ENCODE measurements around the gene EML4.

Gene EML4

DNA sequence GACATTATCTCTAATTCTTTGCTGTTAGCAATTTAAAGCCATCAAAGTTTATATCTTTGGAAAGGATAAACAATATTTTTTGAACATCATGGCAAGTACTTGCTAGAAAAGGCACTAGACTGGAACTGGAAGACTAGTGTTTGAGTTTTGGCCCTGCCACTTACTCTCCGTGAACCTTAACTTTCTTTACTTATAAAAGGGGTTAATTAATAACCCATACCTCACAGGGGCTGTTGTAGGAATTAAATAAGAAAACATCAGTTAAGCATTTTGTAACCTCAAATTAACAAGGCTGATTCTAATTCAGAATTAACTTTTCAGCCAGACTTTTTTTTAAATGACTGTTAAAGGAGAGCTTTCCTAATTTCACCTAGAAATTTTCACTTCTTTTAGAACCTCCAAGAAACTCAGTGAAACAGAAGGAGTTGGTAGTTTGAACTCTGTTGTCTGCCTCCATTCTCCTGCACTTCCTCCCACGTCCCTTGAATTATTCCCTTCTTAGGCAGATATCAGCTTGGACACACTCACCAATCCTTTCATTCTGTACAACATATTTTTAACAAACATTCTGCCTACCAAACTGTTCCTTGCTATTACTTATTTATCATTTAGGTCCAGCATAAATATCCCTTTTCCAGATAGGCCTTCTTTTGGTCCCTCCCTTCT, 112.4 kb downstream of the EML4 start:
- no peak overlapping the region for H3K4me3 ChIP-seq (replicated peaks in 1 of 2; ENCODE audit: low read depth in 2 of 2, low read length in 2 of 2)
- DNase-seq (ENCODE audit: low read depth in 2 of 2): no peak
- TF ChIP-seq, protein P1, sequence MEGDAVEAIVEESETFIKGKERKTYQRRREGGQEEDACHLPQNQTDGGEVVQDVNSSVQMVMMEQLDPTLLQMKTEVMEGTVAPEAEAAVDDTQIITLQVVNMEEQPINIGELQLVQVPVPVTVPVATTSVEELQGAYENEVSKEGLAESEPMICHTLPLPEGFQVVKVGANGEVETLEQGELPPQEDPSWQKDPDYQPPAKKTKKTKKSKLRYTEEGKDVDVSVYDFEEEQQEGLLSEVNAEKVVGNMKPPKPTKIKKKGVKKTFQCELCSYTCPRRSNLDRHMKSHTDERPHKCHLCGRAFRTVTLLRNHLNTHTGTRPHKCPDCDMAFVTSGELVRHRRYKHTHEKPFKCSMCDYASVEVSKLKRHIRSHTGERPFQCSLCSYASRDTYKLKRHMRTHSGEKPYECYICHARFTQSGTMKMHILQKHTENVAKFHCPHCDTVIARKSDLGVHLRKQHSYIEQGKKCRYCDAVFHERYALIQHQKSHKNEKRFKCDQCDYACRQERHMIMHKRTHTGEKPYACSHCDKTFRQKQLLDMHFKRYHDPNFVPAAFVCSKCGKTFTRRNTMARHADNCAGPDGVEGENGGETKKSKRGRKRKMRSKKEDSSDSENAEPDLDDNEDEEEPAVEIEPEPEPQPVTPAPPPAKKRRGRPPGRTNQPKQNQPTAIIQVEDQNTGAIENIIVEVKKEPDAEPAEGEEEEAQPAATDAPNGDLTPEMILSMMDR (IDR thresholded peaks at IDR 0.05; ENCODE audit: low read depth, low read length): no peak

DNA sequence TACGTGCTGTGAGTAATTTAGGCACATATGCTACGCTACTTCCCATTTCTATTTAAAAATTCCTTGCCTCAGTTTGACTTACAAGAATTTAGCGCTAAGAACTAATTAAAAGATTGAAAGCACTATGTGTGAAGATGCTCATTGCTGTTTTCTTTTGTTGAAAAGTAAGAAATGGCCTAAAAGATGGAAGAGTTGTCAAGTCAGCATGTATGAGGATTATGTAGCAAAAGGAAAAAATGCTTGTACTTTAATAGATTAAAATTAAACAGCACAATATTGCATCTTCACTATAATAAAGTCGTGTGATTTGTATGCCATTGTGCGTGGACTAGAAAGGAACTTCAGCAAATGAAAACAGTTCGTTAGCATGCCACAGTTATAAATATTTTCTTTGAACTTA, 114.9 kb downstream of the EML4 start:
- TF ChIP-seq, protein P1 (IDR thresholded peaks at IDR 0.05; ENCODE audit: low read depth, low read length): no peak
- H3K4me3 ChIP-seq (replicated peaks in 1 of 2; ENCODE audit: low read depth in 2 of 2, low read length in 2 of 2): no peak overlapping the region
- no peak for DNase-seq (ENCODE audit: low read depth in 2 of 2)

GRCh38 chr2:42286268-42286946, 117.3 kb downstream of the EML4 start:
- TF ChIP-seq, protein P1 (IDR thresholded peaks at IDR 0.05; ENCODE audit: low read depth, low read length): no peak
- DNase-seq (ENCODE audit: low read depth in 2 of 2): peak in 1 of 2 donors; percentile 37

GRCh38 chr2:42288811-42289210, 119.7 kb downstream of the EML4 start:
- H3K4me3 ChIP-seq (replicated peaks in 1 of 2; ENCODE audit: low read depth in 2 of 2, low read length in 2 of 2): no peak overlapping the region
- TF ChIP-seq, protein P1 (IDR thresholded peaks at IDR 0.05; ENCODE audit: low read depth, low read length): no peak
- no peak for DNase-seq (ENCODE audit: low read depth in 2 of 2)

More at GRCh38 chr2:42286268-42286946, 117.3 kb downstream of the EML4 start:
- no peak overlapping the region for H3K4me3 ChIP-seq (replicated peaks in 1 of 2; ENCODE audit: low read depth in 2 of 2, low read length in 2 of 2)

- no peak overlapping the region for H3K4me3 ChIP-seq (replicated peaks in 1 of 2; ENCODE audit: low read depth in 2 of 2, low read length in 2 of 2)
- no peak for DNase-seq (ENCODE audit: low read depth in 2 of 2)
- TF ChIP-seq, protein P1 (IDR thresholded peaks at IDR 0.05; ENCODE audit: low read depth, low read length): no peak
Measured at GRCh38 chr2:42289222-42289621, 120.1 kb downstream of the EML4 start.

GRCh38 chr2:42290005-42290404, 120.9 kb downstream of the EML4 start:
- TF ChIP-seq, protein P1 (IDR thresholded peaks at IDR 0.05; ENCODE audit: low read depth, low read length): no peak
- no peak overlapping the region for H3K4me3 ChIP-seq (replicated peaks in 1 of 2; ENCODE audit: low read depth in 2 of 2, low read length in 2 of 2)
- DNase-seq (ENCODE audit: low read depth in 2 of 2): no peak
